K562 (cell line): ENCODE data around the gene CARD9. TPM values are rescaled to one million over a fixed set of nuclear protein-coding genes. Genes with fewer than 3 reads are reported as not detected.

ENCODE experiments used
- ATAC-seq: fragments of 200-7000 bp; cut with Tn5 transposase; 3 replicates; pipeline ENCODE4 v1.9.1; 2020; ENCODE audit warnings: moderate library complexity
- BruUV-seq: library from RNA; stranded (reverse); fragments of 400-500 nt; replicated peaks from 2 replicates; lab custom pipeline; 2021; lab: Mats Ljungman, UMichigan
- CTCF ChIA-PET: fragments of 300-600 bp; formaldehyde crosslinking; extraction: SDS; loops from one replicate; lab custom pipeline; 2021; ENCODE audit warnings: low intra/inter-chr PET ratio; lab: Yijun Ruan, JAX
- POLR2A ChIA-PET: fragments of 300-600, 350-650 bp; sonication (Branson Sonifier 250); formaldehyde crosslinking; extraction: SDS; loops from one replicate; lab custom pipeline; 2021; ENCODE audit warnings: antibody characterized with exemption, inconsistent platforms; lab: Yijun Ruan, JAX
- DNase-seq, 4 experiments: peaks; one replicate each; pipeline versions ENCODE4 v3.0.0 to v3.0.0-alpha.2; 2011 to 2018; ENCODE audit warnings: low spot score in 3 of 4, mixed read lengths in 3 of 4; ENCODE audit errors: extremely low read depth in 1 of 4
- FAIRE-seq: peaks from 2 replicates; lab custom pipeline; 2011; peaks lifted over from hg19 to GRCh38; lab: Jason Lieb, UNC
- H2AFZ ChIP-seq: 2 replicates; pipeline ENCODE4 v1.6.0; 2011; ENCODE audit warnings: low read depth, low read length, control low read depth, inconsistent platforms
- H3K27ac ChIP-seq: fragments of 200-600 bp; 3 replicates; pipeline ENCODE4 v1.8.0; 2011; ENCODE audit warnings: low read depth, mild to moderate bottlenecking, control low read depth, inconsistent platforms, low read length, moderate library complexity, mixed read lengths; ENCODE audit errors: extremely low read depth
- H3K27me3 ChIP-seq, 2 experiments: fragments of 300-600 bp in 1 of 2; 2 replicates in 1 of 2; 3 replicates in 1 of 2; pipeline versions ENCODE4 v1.6.0 to v1.8.0; 2011; ENCODE audit warnings: inconsistent platforms in 2 of 2, low read length in 2 of 2, mild to moderate bottlenecking in 1 of 2, mixed read lengths in 1 of 2, moderate library complexity in 1 of 2; ENCODE audit not compliant: control insufficient read depth in 2 of 2, insufficient read depth in 2 of 2
- H3K36me3 ChIP-seq: fragments of 300-600 bp; 3 replicates; pipeline ENCODE4 v1.8.0; 2011; ENCODE audit warnings: mild to moderate bottlenecking, low read length, inconsistent platforms; ENCODE audit not compliant: control insufficient read depth, insufficient read depth
- H3K4me1 ChIP-seq, 2 experiments: fragments of 200-600 bp in 1 of 2; replicated peaks in 1 of 2; 2 replicates in 1 of 2; 3 replicates in 1 of 2; pipeline versions ENCODE4 v1.5.1 to v1.8.0; 2011; ENCODE audit warnings: inconsistent platforms in 2 of 2, low read length in 2 of 2, mild to moderate bottlenecking in 1 of 2, mixed read lengths in 1 of 2, moderate library complexity in 1 of 2; ENCODE audit not compliant: control insufficient read depth in 2 of 2, insufficient read depth in 2 of 2
- H3K4me2 ChIP-seq: 2 replicates; pipeline ENCODE4 v1.6.1; 2011; ENCODE audit warnings: low read length, control low read depth, inconsistent platforms, mixed read lengths; ENCODE audit not compliant: insufficient read depth
- H3K4me3 ChIP-seq: fragments of 200-600 bp; sonication (generic), shearing (Covaris generic); 2 replicates; pipeline ENCODE4 v1.5.1; 2016; ENCODE audit warnings: control low read depth, inconsistent platforms
- H3K79me2 ChIP-seq: fragments of 200-600 bp; 3 replicates; pipeline ENCODE4 v1.8.0; 2011; ENCODE audit warnings: low read length, inconsistent platforms; ENCODE audit not compliant: control insufficient read depth, insufficient read depth
- H3K9ac ChIP-seq, 2 experiments: 2 replicates each; pipeline versions ENCODE4 v1.6.0 to v1.6.1; 2011; ENCODE audit warnings: low read depth in 2 of 2, low read length in 2 of 2, control low read depth in 1 of 2, inconsistent platforms in 1 of 2, mild to moderate bottlenecking in 1 of 2, mixed read lengths in 1 of 2; ENCODE audit not compliant: insufficient read depth in 1 of 2
- H3K9me1 ChIP-seq: one replicate; pipeline ENCODE4 v1.6.0; 2011; ENCODE audit warnings: inconsistent platforms, mild to moderate bottlenecking, low read length, moderate library complexity; ENCODE audit not compliant: control insufficient read depth, insufficient read depth
- H3K9me3 ChIP-seq: replicated peaks from 2 replicates; pipeline ENCODE4 v1.5.1; 2011; ENCODE audit warnings: low read depth, low read length, inconsistent platforms; ENCODE audit not compliant: control insufficient read depth, insufficient read depth
- H4K20me1 ChIP-seq: replicated peaks from 2 replicates; pipeline ENCODE4 v1.6.1; 2011; ENCODE audit warnings: low read length, inconsistent platforms, mixed read lengths; ENCODE audit not compliant: control insufficient read depth, insufficient read depth
- CHAMP1 ChIP-seq: fragments of 450-650 bp; IDR thresholded peaks from 2 replicates; pipeline ENCODE4 v1.6.1; 2016; ENCODE audit warnings: mild to moderate bottlenecking
- NFRKB ChIP-seq: fragments of 450-650 bp; IDR thresholded peaks from 2 replicates; pipeline ENCODE4 v1.6.1; 2016; ENCODE audit warnings: low read depth
- NUFIP1 ChIP-seq: fragments of 450-650 bp; IDR thresholded peaks from 2 replicates; pipeline ENCODE4 v1.6.1; 2018; ENCODE audit not compliant: partially characterized antibody
- POLR3G ChIP-seq: IDR thresholded peaks from 2 replicates; pipeline ENCODE4 v1.6.1; 2011; ENCODE audit not compliant: insufficient read length, insufficient replicate concordance; ENCODE audit errors: extremely low read depth
- PRDM10 ChIP-seq: fragments of 450-650 bp; IDR thresholded peaks from 2 replicates; pipeline ENCODE4 v1.6.1; 2018; ENCODE audit not compliant: partially characterized antibody
- ZNF740 ChIP-seq, 3 experiments: fragments of 200-800 bp in 1 of 3; sonication (Bioruptor generic) in 1 of 3; sonication (generic) in 1 of 3; formaldehyde crosslinking in 1 of 3; IDR thresholded peaks; 2 replicates each; pipeline versions ENCODE4 v1.6.1 to v1.8.0; 2016 to 2022; ENCODE audit warnings: mild to moderate bottlenecking in 2 of 3, missing compliant biosample characterization in 2 of 3, missing genetic modification characterization in 2 of 3, missing genetic modification reagents in 1 of 3
- WGBS: fragments of 100-300 bp; shearing (Covaris generic); methylation state at CpG from one replicate; pipeline ENCODE4 v1.1.6; 2016; ENCODE audit warnings: low coverage, mixed read lengths; ENCODE audit not compliant: insufficient coverage; ENCODE audit errors: missing lambda C conversion rate; 5-methylcytosine and 5-hydroxymethylcytosine counted together
- in situ Hi-C: fragments of 300-500 bp; cut with MboI; formaldehyde crosslinking; loops from 4 replicates; pipeline ENCODE4 v1.15.0; 2018; ENCODE audit warnings: inconsistent platforms, mixed read lengths
- intact Hi-C: fragments of 100-400 bp; cut with micrococcal nuclease; formaldehyde crosslinking; loops from 2 replicates; pipeline ENCODE4 v1.14.2; 2022
- polyA plus RNA-seq, 8 experiments: library from polyadenylated mRNA; depleted of rRNA in 4 of 8; stranded (reverse) in 5 of 8; unstranded in 3 of 8; fragments of >200 nt; fragmentation: Nextera tagmentation in 2 of 8; fragmentation: Illumina TruSeq in 1 of 8; extraction: Ambion mirVana in 2 of 8; extraction: Trizol in 1 of 8; gene quantifications; 2 replicates each; pipeline versions ENCODE4 v1.2.1 to v1.2.3, GENCODE V29; 2011 to 2014; ENCODE audit warnings: inconsistent platforms in 1 of 8, missing spikeins in 1 of 8
- total RNA-seq, 7 experiments: library from RNA; depleted of rRNA in 6 of 7; stranded (reverse); fragments of >200 nt in 6 of 7; fragmentation: Illumina TruSeq in 2 of 7; extraction: Trizol in 2 of 7; gene quantifications; 2 replicates each; pipeline versions ENCODE4 v1.2.1 to v1.2.3, GENCODE V29; 2011 to 2021; ENCODE audit warnings: low replicate concordance in 1 of 7

CARD9 gene
- total and polyA plus RNA-seq, 9 of the 15 experiments (the other 6 are each of a cell fraction or from before 2014, with no cell fraction given): 1.7 to 53.0 (median 9.7) TPM

- Histone ChIP-seq H3K36me3 (no peaks in the 10 kb centered on the region), H3K4me1 (peaks cover 4 to 94% of the 10 kb centered on the region in 2 experiments), H2AFZ (no peak overlapping the region), H3K9ac (no peak overlapping the region; a peak in 1 of 4 replicates), H4K20me1 (no peaks in the 10 kb centered on the region), H3K9me3 (no peaks in the 10 kb centered on the region), H3K4me2 (no peak overlapping the region), H3K79me2 (peaks cover 15% of the 10 kb centered on the region), H3K9me1 (no peaks in the 10 kb centered on the region), H3K27ac (no peak overlapping the region), H3K27me3 (no peaks in the 10 kb centered on the region)
- CTCF ChIA-PET: no interaction called here
- 91% methylated on average over 7 of the region's 15 CpGs for WGBS
- no peak for DNase-seq
- POLR2A ChIA-PET: no interaction called here
- in situ Hi-C loops (loop anchor here (25.0 kb wide), 1 partner anchor 306 kb away; no protein-coding TSS in a partner anchor), intact Hi-C loops (no loop called here)
- TF ChIP-seq ZNF740 (CRISPR knock-in tag; IDR thresholded peaks at IDR 0.05) (0 out of 2 replicates have a peak, but pooled peaks have one; percentile 61), ZNF740 (tag; IDR thresholded peaks at IDR 0.05) (no peak), NUFIP1 (no peak)
- TF ChIP-seq, all 486 proteins: peak for 1
- no peak overlapping the region for H3K4me3 ChIP-seq
- ATAC-seq (no peak), FAIRE-seq (no peak)
- BruUV-seq: no TSS peak
Measured at GRCh38 chr9:136331030-136331429, 42.4 kb downstream of the CARD9 start.

- in situ Hi-C loops: loop anchor here (25.0 kb wide), 1 partner anchor 307 kb away; no protein-coding TSS in a partner anchor
- no peak for ATAC-seq
- no peak for TF ChIP-seq POLR3G
- TF ChIP-seq PRDM10: no peak
- TF ChIP-seq NFRKB: no peak
- no peak for TF ChIP-seq CHAMP1
Measured at GRCh38 chr9:136330406-136330990, 43.0 kb downstream of the CARD9 start.

More at GRCh38 chr9:136330406-136330990, 43.0 kb downstream of the CARD9 start:
- POLR2A ChIA-PET: no interaction called here
- BruUV-seq: no TSS peak
- no peak overlapping the region for H2AFZ ChIP-seq
- H3K9ac ChIP-seq: no peak overlapping the region; a peak in 2 of 4 replicates
- H3K9me1 ChIP-seq: no peaks in the 10 kb centered on the region
- H3K4me3 ChIP-seq: no peak overlapping the region
- peaks cover 15% of the 10 kb centered on the region for H3K79me2 ChIP-seq
- H3K9me3 ChIP-seq: no peaks in the 10 kb centered on the region
- no peaks in the 10 kb centered on the region for H4K20me1 ChIP-seq
- CTCF ChIA-PET: no interaction called here
- DNase-seq (no peak), FAIRE-seq (no peak)
- no peak overlapping the region for H3K27ac ChIP-seq
- no peak overlapping the region for H3K4me2 ChIP-seq
- H3K36me3 ChIP-seq: no peaks in the 10 kb centered on the region
- WGBS: 78% methylated on average over 12 of the region's 14 CpGs
- intact Hi-C loops: no loop called here
- no peaks in the 10 kb centered on the region for H3K27me3 ChIP-seq
- H3K4me1 ChIP-seq: peaks cover 4 to 94% of the 10 kb centered on the region in 2 experiments
